ENCODE measurements around the gene STRAP. TPM values are rescaled to one million over a fixed set of nuclear protein-coding genes. Genes with fewer than 3 reads are reported as not detected.
A peak's percentile ranks its signal among the peaks of the same experiment; 100 is the strongest.

Gene STRAP
- total and polyA plus RNA-seq, 2 of the 13 experiments (the other 11 are each of a cell fraction or from before 2014, with no cell fraction given): 66.9 to 118 TPM

GRCh38 chr12:15882118-15882971 is at the start of gene STRAP (continued):
- TF ChIP-seq THAP8 (CRISPR knock-in tag; IDR thresholded peaks at IDR 0.05; ENCODE audit: borderline replicate concordance) (0 out of 2 replicates have a peak, but pooled peaks have one; percentile 40), ARNT (IDR thresholded peaks at IDR 0.05) (no peak), RCOR2 (CRISPR knock-in tag; IDR thresholded peaks at IDR 0.05) (0 out of 2 replicates have a peak, but pooled peaks have one; percentile 47), ZBTB33 (CRISPR knock-in tag; IDR thresholded peaks at IDR 0.05) (no peak), FOXK2 (IDR thresholded peaks at IDR 0.05) (peak; percentile 45; the same call in 1 of the 2 replicates), KLF9 (CRISPR knock-in tag; IDR thresholded peaks at IDR 0.05; ENCODE audit: low read depth) (no peak; the same call in 1 of the 2 replicates), ZNF30 (CRISPR knock-in tag; IDR thresholded peaks at IDR 0.05) (no peak), ZNF121 (CRISPR knock-in tag; IDR thresholded peaks at IDR 0.05) (no peak), ZNF841 (CRISPR knock-in tag; IDR thresholded peaks at IDR 0.05; ENCODE audit: borderline replicate concordance) (no peak), ZNF318 (CRISPR knock-in tag; IDR thresholded peaks at IDR 0.05) (peak; percentile 58; the same call in 1 of the 2 replicates), FOXK1 (CRISPR knock-in tag; IDR thresholded peaks at IDR 0.05; ENCODE audit: borderline replicate concordance, low read depth) (peak; percentile 60; the same call in 1 of the 2 replicates), ATRX (CRISPR knock-in tag; IDR thresholded peaks at IDR 0.05; ENCODE audit: borderline replicate concordance) (no peak), ESRRA (CRISPR knock-in tag; IDR thresholded peaks at IDR 0.05; ENCODE audit: low read depth) (peak; percentile 74), RARA (CRISPR knock-in tag; IDR thresholded peaks at IDR 0.05) (no peak; the same call in 1 of the 2 replicates)
- TF ChIP-seq, protein P1, sequence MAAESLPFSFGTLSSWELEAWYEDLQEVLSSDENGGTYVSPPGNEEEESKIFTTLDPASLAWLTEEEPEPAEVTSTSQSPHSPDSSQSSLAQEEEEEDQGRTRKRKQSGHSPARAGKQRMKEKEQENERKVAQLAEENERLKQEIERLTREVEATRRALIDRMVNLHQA (CRISPR knock-in tag; IDR thresholded peaks at IDR 0.05): no peak
- TF ChIP-seq, protein P2, sequence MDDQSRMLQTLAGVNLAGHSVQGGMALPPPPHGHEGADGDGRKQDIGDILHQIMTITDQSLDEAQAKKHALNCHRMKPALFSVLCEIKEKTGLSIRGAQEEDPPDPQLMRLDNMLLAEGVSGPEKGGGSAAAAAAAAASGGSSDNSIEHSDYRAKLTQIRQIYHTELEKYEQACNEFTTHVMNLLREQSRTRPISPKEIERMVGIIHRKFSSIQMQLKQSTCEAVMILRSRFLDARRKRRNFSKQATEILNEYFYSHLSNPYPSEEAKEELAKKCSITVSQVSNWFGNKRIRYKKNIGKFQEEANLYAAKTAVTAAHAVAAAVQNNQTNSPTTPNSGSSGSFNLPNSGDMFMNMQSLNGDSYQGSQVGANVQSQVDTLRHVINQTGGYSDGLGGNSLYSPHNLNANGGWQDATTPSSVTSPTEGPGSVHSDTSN (CRISPR knock-in tag; IDR thresholded peaks at IDR 0.05; ENCODE audit: borderline replicate concordance): no peak

All from HepG2 (cell line).